Nephron progenitor cell (in vitro differentiated cells): Measurements from ENCODE around the gene TBX3.

Source experiments
- DNase-seq: peaks from one replicate; pipeline ENCODE4 v3.0.0; 2021
- H3K27ac Mint-ChIP-seq: 2 replicates; pipeline ENCODE4 v1.8.0; 2021; ENCODE audit warnings: mild to moderate bottlenecking, moderate library complexity, mixed read lengths
- H3K27me3 Mint-ChIP-seq: 2 replicates; pipeline ENCODE4 v1.8.0; 2021; ENCODE audit warnings: mild to moderate bottlenecking, low read depth, mixed read lengths; ENCODE audit not compliant: poor library complexity
- H3K36me3 Mint-ChIP-seq: 2 replicates; pipeline ENCODE4 v1.8.0; 2021; ENCODE audit warnings: low read depth, mixed read lengths
- H3K4me1 Mint-ChIP-seq: 2 replicates; pipeline ENCODE4 v1.8.0; 2021; ENCODE audit warnings: mixed read lengths
- H3K4me3 Mint-ChIP-seq: 2 replicates; pipeline ENCODE4 v1.8.0; 2021; ENCODE audit warnings: mild to moderate bottlenecking, moderate library complexity, mixed read lengths
- H3K9me3 Mint-ChIP-seq: 2 replicates; pipeline ENCODE4 v1.8.0; 2021; ENCODE audit warnings: mild to moderate bottlenecking, moderate library complexity, mixed read lengths
- TF ChIP-seq, protein P1 (sequence below): fragments of 200-600 bp; sonication (generic); IDR thresholded peaks from 2 replicates; pipeline ENCODE4 v1.5.0; 2021; ENCODE audit warnings: antibody characterized with exemption

The TBX3 gene

DNA sequence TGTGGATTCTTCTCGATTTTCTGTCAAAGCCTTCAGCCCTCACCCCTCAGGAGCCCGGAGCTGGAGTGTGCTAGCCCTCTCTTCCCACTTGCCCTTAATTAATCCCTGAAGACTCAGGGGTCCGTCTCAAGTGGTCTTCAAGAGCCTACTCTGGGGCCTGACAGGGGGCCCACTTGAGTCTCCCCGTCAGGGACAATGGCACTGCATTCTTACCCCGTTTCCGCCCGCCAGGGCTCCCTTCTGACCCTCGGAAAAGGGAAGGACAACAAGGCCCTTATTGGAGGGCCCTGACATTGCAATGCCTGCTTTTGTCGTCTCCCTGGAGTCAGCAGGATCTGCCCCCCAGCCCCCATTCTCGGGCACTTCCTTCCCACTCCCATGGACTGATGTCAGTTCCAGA, 34.4 kb downstream of the TBX3 start:
- no peaks in the 10 kb centered on the region for H3K36me3 Mint-ChIP-seq
- H3K9me3 Mint-ChIP-seq = no peaks in the 10 kb centered on the region
- no peaks in the 10 kb centered on the region for H3K4me1 Mint-ChIP-seq
- H3K4me3 Mint-ChIP-seq = no peak overlapping the region
- no peak for DNase-seq
- no peak overlapping the region for H3K27ac Mint-ChIP-seq
- TF ChIP-seq, protein P1, sequence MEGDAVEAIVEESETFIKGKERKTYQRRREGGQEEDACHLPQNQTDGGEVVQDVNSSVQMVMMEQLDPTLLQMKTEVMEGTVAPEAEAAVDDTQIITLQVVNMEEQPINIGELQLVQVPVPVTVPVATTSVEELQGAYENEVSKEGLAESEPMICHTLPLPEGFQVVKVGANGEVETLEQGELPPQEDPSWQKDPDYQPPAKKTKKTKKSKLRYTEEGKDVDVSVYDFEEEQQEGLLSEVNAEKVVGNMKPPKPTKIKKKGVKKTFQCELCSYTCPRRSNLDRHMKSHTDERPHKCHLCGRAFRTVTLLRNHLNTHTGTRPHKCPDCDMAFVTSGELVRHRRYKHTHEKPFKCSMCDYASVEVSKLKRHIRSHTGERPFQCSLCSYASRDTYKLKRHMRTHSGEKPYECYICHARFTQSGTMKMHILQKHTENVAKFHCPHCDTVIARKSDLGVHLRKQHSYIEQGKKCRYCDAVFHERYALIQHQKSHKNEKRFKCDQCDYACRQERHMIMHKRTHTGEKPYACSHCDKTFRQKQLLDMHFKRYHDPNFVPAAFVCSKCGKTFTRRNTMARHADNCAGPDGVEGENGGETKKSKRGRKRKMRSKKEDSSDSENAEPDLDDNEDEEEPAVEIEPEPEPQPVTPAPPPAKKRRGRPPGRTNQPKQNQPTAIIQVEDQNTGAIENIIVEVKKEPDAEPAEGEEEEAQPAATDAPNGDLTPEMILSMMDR = no peak
- peaks cover 12% of the 10 kb centered on the region for H3K27me3 Mint-ChIP-seq

DNA sequence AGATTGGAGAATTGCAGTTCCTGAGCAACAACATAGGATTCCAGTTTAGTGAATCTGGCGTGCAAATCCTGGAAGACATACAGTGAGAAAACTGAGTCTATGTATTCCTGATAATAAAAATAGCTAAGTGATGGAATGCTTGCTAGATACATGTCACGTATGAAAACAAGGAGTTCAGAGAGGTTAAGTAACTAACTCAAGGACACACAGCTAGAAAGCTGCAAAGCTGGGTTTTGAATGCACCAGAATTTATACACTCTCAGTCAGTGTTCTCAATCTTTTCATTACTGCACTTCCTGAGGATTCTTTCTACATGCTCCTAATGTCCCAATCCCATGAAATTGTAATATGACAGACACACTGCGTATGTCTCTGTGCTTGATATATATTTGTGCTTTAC, 35.3 kb downstream of the TBX3 start:
- no peak for DNase-seq
- Mint-ChIP-seq H3K4me3 (no peak overlapping the region), H3K27me3 (peaks cover 12% of the 10 kb centered on the region), H3K4me1 (no peaks in the 10 kb centered on the region), H3K36me3 (no peaks in the 10 kb centered on the region), H3K27ac (no peak overlapping the region), H3K9me3 (no peaks in the 10 kb centered on the region)
- TF ChIP-seq, protein P1 = no peak

DNA sequence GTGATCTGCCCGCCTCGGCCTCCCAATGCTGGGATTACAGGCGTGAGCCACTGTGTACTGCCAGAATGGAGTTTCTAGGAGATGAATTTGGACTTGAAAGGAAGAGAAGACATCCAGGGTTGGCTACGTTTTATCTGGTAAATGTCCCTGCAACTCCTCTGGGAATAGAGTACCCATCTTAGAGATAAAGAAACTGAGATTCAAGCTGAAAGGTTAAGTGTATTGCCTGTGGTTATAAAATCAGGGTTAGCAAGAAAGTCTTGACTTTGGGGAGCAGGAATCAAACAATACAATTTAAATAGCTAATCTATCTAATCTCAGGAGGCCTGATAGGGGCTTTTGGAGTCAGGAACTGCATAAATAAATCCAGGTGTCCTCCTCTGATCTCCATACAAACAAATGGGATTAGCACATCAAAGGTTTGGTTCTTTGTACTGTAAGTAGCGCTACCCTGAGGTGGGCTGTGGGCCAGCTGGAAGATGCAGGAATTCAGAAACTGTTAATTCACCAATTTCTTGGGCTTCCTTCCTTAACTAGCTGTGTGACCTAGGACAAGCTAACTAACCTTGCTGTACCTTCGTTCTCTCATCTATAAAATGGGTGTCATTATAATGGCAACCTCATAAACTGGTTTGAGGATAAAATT, 45.1 kb downstream of the TBX3 start:
- Mint-ChIP-seq H3K27me3 (peaks cover 8% of the 10 kb centered on the region), H3K4me1 (peaks cover 4% of the 10 kb centered on the region), H3K27ac (no peak overlapping the region), H3K4me3 (no peak overlapping the region), H3K9me3 (no peaks in the 10 kb centered on the region), H3K36me3 (no peaks in the 10 kb centered on the region)
- no peak for DNase-seq
- TF ChIP-seq, protein P1 = no peak

DNA sequence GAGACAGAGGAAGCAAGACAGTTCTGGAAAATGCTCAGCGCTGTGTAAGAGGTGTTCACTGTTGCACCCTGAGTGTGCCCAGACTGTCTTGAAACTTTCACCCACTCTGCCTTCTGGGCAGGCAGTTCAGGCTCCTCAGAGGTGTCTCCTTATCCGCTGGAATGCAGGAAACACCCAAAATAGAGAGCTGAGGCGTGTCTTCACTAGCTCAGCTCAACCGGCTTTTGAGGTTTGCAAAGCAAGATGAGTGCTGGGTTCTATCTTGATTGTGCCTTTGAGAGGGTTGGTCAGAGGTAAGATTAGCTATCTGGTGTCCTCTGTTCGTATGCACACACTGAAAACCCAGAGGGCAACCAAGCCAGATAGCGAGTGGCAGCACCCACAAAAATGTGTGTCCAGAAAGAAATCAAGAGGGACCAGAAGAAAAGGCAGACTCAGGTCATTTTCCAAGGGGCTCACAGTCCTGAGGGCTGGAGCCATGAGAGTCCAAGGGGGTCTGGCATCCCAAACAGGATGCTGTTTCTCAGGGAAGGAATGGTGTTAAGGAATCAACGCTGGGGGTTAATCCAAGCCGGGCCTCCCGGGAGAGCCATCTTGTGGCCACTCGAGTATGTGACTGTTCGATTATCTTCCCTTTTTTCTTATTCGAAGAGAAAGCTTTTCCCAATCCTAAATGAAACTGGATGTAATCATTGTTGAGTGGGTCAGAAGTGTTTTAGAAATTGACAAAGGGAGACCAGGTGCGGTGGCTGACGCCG, 47.1 kb downstream of the TBX3 start:
- no peak for DNase-seq
- TF ChIP-seq, protein P1 = peak; percentile 7
- no peaks in the 10 kb centered on the region for H3K9me3 Mint-ChIP-seq
- peaks cover 4% of the 10 kb centered on the region for H3K4me1 Mint-ChIP-seq
- H3K36me3 Mint-ChIP-seq = no peaks in the 10 kb centered on the region
- no peak overlapping the region for H3K4me3 Mint-ChIP-seq
- H3K27me3 Mint-ChIP-seq = peaks cover 6% of the 10 kb centered on the region
- no peak overlapping the region for H3K27ac Mint-ChIP-seq

DNA sequence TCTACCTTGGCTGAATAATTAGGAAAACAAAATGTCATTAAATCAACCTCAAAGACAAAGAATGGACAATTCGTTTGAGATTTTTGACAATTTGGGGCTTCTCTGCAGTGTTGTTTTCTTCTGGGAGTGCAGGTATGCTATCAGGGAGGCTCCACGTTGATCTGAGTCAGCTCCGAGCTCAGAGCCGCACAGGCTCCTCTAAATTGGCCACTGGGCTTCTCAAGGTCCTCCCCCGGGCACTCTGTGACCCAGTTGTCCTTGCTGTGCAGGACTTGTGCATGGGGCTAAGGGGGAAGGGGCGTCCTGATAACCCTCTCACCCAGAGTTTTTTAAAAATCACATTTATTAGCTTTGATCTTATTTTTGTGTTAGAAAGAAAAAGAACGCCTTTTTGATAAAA, 52.7 kb downstream of the TBX3 start:
- TF ChIP-seq, protein P1 = no peak
- H3K4me3 Mint-ChIP-seq = no peak overlapping the region
- H3K9me3 Mint-ChIP-seq = no peaks in the 10 kb centered on the region
- peaks cover 7% of the 10 kb centered on the region for H3K27me3 Mint-ChIP-seq
- no peak for DNase-seq
- no peak overlapping the region for H3K27ac Mint-ChIP-seq
- no peaks in the 10 kb centered on the region for H3K36me3 Mint-ChIP-seq
- H3K4me1 Mint-ChIP-seq = no peaks in the 10 kb centered on the region

DNA sequence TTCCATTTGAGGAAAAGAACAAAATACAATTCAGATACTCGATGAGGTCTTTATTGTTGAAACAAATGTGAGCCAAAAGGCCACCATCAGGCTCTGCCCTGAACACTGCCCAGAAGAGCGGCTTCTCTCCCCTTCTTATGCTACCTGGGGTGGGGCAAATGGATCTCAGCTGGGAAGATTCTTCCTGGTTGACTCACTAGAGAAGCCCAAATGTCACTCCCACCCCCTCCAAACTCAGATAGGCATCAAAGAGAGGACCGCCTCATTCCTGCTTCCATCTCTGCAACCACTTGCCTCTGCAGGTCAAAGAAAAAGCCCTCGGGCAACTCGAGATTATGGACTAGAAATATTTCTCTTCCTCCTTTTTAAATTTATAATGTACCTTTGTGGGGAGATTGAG, 55.8 kb downstream of the TBX3 start:
- H3K9me3 Mint-ChIP-seq = no peaks in the 10 kb centered on the region
- no peak overlapping the region for H3K4me3 Mint-ChIP-seq
- H3K27ac Mint-ChIP-seq = no peak overlapping the region
- TF ChIP-seq, protein P1 = no peak
- H3K4me1 Mint-ChIP-seq = no peaks in the 10 kb centered on the region
- no peak for DNase-seq
- H3K27me3 Mint-ChIP-seq = peaks cover 12% of the 10 kb centered on the region
- H3K36me3 Mint-ChIP-seq = no peaks in the 10 kb centered on the region
